VCaP (cell line): Measurements from ENCODE around the gene OSBPL6.

ENCODE experiments used
- H3K27ac ChIP-seq: fragments of 450-650 bp; 2 replicates; pipeline ENCODE4 v1.5.1; 2017
- CTCF ChIP-seq: fragments of 450-650 bp; conservative IDR thresholded peaks from 2 replicates; pipeline ENCODE4 v1.5.1; 2017; ENCODE audit warnings: mild to moderate bottlenecking, moderate library complexity

Gene OSBPL6

DNA sequence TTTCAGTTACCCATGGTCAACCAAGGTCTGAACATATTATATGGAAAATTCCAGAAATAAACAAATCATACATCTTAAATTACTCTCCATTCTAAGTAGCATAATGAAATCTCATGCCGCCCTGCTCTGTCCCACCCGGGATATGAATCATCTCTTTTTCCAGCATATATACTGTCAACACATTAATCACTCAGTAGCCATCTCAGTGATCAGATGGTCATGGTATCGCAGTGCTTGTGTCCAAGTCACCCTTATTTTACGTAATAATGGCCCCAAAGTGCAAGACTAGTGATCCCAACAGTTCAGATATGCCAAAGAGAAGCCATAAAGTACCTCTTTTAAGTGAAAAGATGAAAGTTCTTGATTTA lies 43.8 kb downstream of the OSBPL6 start:
- TF ChIP-seq CTCF: no peak
- H3K27ac ChIP-seq: no peak overlapping the region

GRCh38 chr2:178238750-178239149 lies 44.4 kb downstream of the OSBPL6 start:
- no peak for TF ChIP-seq CTCF
- H3K27ac ChIP-seq: no peak overlapping the region

GRCh38 chr2:178241844-178242551 lies 47.7 kb downstream of the OSBPL6 start:
- no peak overlapping the region for H3K27ac ChIP-seq

GRCh38 chr2:178242552-178242883 lies 48.2 kb downstream of the OSBPL6 start:
- H3K27ac ChIP-seq: no peak overlapping the region
- no peak for TF ChIP-seq CTCF

More at GRCh38 chr2:178241844-178242551, 47.7 kb downstream of the OSBPL6 start:
- TF ChIP-seq CTCF: no peak

- H3K27ac ChIP-seq: no peak overlapping the region
- TF ChIP-seq CTCF: no peak
Observed at GRCh38 chr2:178243961-178244360, 49.6 kb downstream of the OSBPL6 start.

GRCh38 chr2:178244777-178245176 lies 50.5 kb downstream of the OSBPL6 start:
- no peak overlapping the region for H3K27ac ChIP-seq
- TF ChIP-seq CTCF: no peak

DNA sequence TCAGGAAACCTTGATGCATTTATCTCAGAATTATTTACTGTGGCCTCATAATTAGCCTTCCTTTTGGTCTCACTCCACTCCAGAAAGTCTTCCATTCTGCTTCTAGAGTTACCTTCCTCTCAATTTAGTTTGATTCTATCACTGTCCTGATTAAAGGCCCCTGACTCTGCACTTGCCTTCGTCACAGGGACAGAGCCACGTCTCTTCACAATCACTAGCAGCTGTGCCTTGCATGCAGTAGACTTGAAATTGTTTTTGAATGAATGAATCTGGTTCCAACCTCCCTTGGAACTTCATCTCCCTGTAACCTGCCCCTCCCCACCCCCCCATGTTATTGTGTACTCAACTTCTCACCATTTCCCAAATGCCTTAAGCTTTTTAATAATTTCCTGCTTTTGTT lies 52.4 kb downstream of the OSBPL6 start:
- no peak overlapping the region for H3K27ac ChIP-seq
- no peak for TF ChIP-seq CTCF
